ENCODE measurements around the gene FGD5. TPM values are rescaled to one million over a fixed set of nuclear protein-coding genes. Genes with fewer than 3 reads are reported as not detected.

Gene FGD5
- total and polyA plus RNA-seq, 2 donors from 2014 or later, result 18.7 to 40.1 TPM

GRCh38 chr3:14938954-14939353 lies 120.2 kb downstream of the FGD5 start:
- TF ChIP-seq CTCF (IDR thresholded peaks at IDR 0.05; ENCODE audit: borderline replicate concordance, extremely low read depth, insufficient read depth), result no peak
- H3K9ac ChIP-seq (ENCODE audit: low read length in 3 of 3), result no peak overlapping the region
- H3K27ac ChIP-seq (ENCODE audit: low read depth in 2 of 2, low read length in 2 of 2), result no peak overlapping the region
- H3K9me3 ChIP-seq (ENCODE audit: control insufficient read depth in 2 of 3, insufficient read depth in 1 of 3, low read length in 3 of 3), result no peaks in the 10 kb centered on the region
- intact Hi-C loops (cut with DNase I), result no loop called here
- H3K36me3 ChIP-seq (ENCODE audit: control insufficient read depth in 2 of 3, insufficient read depth in 3 of 3, low read length in 3 of 3), result no peaks in the 10 kb centered on the region
- DNase-seq, result no peak
- FAIRE-seq, result no peak
- no peak overlapping the region for H3K4me3 ChIP-seq (ENCODE audit: low read length in 3 of 3)
- peaks cover 0 to 28% (median 12%) of the 10 kb centered on the region in 3 donors for H3K4me1 ChIP-seq (ENCODE audit: control insufficient read depth in 2 of 3, insufficient read depth in 2 of 3, low read depth in 1 of 3, low read length in 3 of 3)
- H3K27me3 ChIP-seq (ENCODE audit: control insufficient read depth, insufficient read depth, low read length), result no peaks in the 10 kb centered on the region

GRCh38 chr3:14941871-14942270 lies 123.1 kb downstream of the FGD5 start:
- peaks cover 0 to 28% (median 17%) of the 10 kb centered on the region in 3 donors for H3K4me1 ChIP-seq (ENCODE audit: control insufficient read depth in 2 of 3, insufficient read depth in 2 of 3, low read depth in 1 of 3, low read length in 3 of 3)
- H3K4me3 ChIP-seq (ENCODE audit: low read length in 3 of 3), result no peak overlapping the region
- DNase-seq (no peak), FAIRE-seq (no peak)
- H3K9me3 ChIP-seq (ENCODE audit: control insufficient read depth in 2 of 3, insufficient read depth in 1 of 3, low read length in 3 of 3), result no peaks in the 10 kb centered on the region
- H3K36me3 ChIP-seq (ENCODE audit: control insufficient read depth in 2 of 3, insufficient read depth in 3 of 3, low read length in 3 of 3), result peaks cover 6 to 14% (median 6%) of the 10 kb centered on the region in 3 donors
- TF ChIP-seq CTCF (IDR thresholded peaks at IDR 0.05; ENCODE audit: borderline replicate concordance, extremely low read depth, insufficient read depth), result no peak
- H3K27ac ChIP-seq (ENCODE audit: low read depth in 2 of 2, low read length in 2 of 2), result peak overlapping the region; percentile 2 to 63
- H3K27me3 ChIP-seq (ENCODE audit: control insufficient read depth, insufficient read depth, low read length), result no peaks in the 10 kb centered on the region
- H3K9ac ChIP-seq (ENCODE audit: low read length in 3 of 3), result no peak overlapping the region
- intact Hi-C loops (cut with DNase I), result no loop called here

GRCh38 chr3:14943042-14943441 lies 124.3 kb downstream of the FGD5 start:
- DNase-seq (peak in 2 of 5 donors; percentile 71 to 82), FAIRE-seq (peak; percentile 52)
- Histone ChIP-seq H3K4me3 (ENCODE audit: low read length in 3 of 3) (peak overlapping the region in 2 of 3 donors; percentile 13 to 32), H3K36me3 (ENCODE audit: control insufficient read depth in 2 of 3, insufficient read depth in 3 of 3, low read length in 3 of 3) (peaks cover 6 to 14% (median 6%) of the 10 kb centered on the region in 3 donors), H3K9me3 (ENCODE audit: control insufficient read depth in 2 of 3, insufficient read depth in 1 of 3, low read length in 3 of 3) (no peaks in the 10 kb centered on the region), H3K27ac (ENCODE audit: low read depth in 2 of 2, low read length in 2 of 2) (peak overlapping the region; percentile 30 to 80), H3K27me3 (ENCODE audit: control insufficient read depth, insufficient read depth, low read length) (no peaks in the 10 kb centered on the region), H3K4me1 (ENCODE audit: control insufficient read depth in 2 of 3, insufficient read depth in 2 of 3, low read depth in 1 of 3, low read length in 3 of 3) (peaks cover 0 to 28% (median 17%) of the 10 kb centered on the region in 3 donors), H3K9ac (ENCODE audit: low read length in 3 of 3) (peak overlapping the region in 1 of 3 donors; percentile 34)
- intact Hi-C loops (cut with DNase I), result no loop called here
- no peak for TF ChIP-seq CTCF (IDR thresholded peaks at IDR 0.05; ENCODE audit: borderline replicate concordance, extremely low read depth, insufficient read depth)

- intact Hi-C loops (cut with DNase I), result no loop called here
- H3K27me3 ChIP-seq (ENCODE audit: control insufficient read depth, insufficient read depth, low read length), result no peaks in the 10 kb centered on the region
- no peaks in the 10 kb centered on the region for H3K9me3 ChIP-seq (ENCODE audit: control insufficient read depth in 2 of 3, insufficient read depth in 1 of 3, low read length in 3 of 3)
- FAIRE-seq (no peak), DNase-seq (no peak)
- no peak overlapping the region for H3K27ac ChIP-seq (ENCODE audit: low read depth in 2 of 2, low read length in 2 of 2)
- no peak for TF ChIP-seq CTCF (IDR thresholded peaks at IDR 0.05; ENCODE audit: borderline replicate concordance, extremely low read depth, insufficient read depth)
- H3K9ac ChIP-seq (ENCODE audit: low read length in 3 of 3), result peak overlapping the region in 2 of 3 donors; percentile 58 to 92
- peaks cover 6 to 14% (median 6%) of the 10 kb centered on the region in 3 donors for H3K36me3 ChIP-seq (ENCODE audit: control insufficient read depth in 2 of 3, insufficient read depth in 3 of 3, low read length in 3 of 3)
- H3K4me1 ChIP-seq (ENCODE audit: control insufficient read depth in 2 of 3, insufficient read depth in 2 of 3, low read depth in 1 of 3, low read length in 3 of 3), result peaks cover 0 to 27% (median 25%) of the 10 kb centered on the region in 3 donors
- H3K4me3 ChIP-seq (ENCODE audit: low read length in 3 of 3), result peak overlapping the region; percentile 83 to 88 (median 87)
Measured at GRCh38 chr3:14946236-14946635, 127.5 kb downstream of the FGD5 start.

Measured in kidney (tissue), 14 donors.